DND-41 (cell line): ENCODE measurements around the gene NRCAM.

Source experiments
- ATAC-seq: fragments of 200-7000 bp; cut with Tn5 transposase; 3 replicates; pipeline ENCODE4 v1.9.1; 2021; ENCODE audit warnings: low read depth; ENCODE audit not compliant: insufficient read depth
- DNase-seq: peaks from one replicate; pipeline ENCODE4 v3.0.0-alpha.2; 2020
- H2AFZ ChIP-seq: 2 replicates; pipeline ENCODE4 v1.6.0; 2012; ENCODE audit warnings: low read depth, low read length
- H3K27ac ChIP-seq: 2 replicates; pipeline ENCODE4 v1.5.1; 2012; ENCODE audit warnings: low read length, inconsistent platforms
- H3K27me3 ChIP-seq: fragments of 200-600 bp; sonication (generic); 2 replicates; pipeline ENCODE4 v1.6.0; 2012; ENCODE audit warnings: low read length, mild to moderate bottlenecking, inconsistent platforms; ENCODE audit not compliant: insufficient read depth, poor library complexity
- H3K36me3 ChIP-seq: 2 replicates; pipeline ENCODE4 v1.5.1; 2012; ENCODE audit warnings: low read length, inconsistent platforms; ENCODE audit not compliant: insufficient read depth
- H3K4me1 ChIP-seq: 2 replicates; pipeline ENCODE4 v1.5.1; 2012; ENCODE audit warnings: mild to moderate bottlenecking, low read length; ENCODE audit not compliant: insufficient read depth
- H3K4me2 ChIP-seq: 2 replicates; pipeline ENCODE4 v1.6.0; 2012; ENCODE audit warnings: mild to moderate bottlenecking, moderate library complexity, low read length, inconsistent platforms; ENCODE audit not compliant: insufficient read depth
- H3K4me3 ChIP-seq, 2 experiments: fragments of 200-600 bp in 1 of 2; shearing (Covaris generic) in 1 of 2; 2 replicates each; pipeline ENCODE4 v1.5.1; 2012 to 2016; ENCODE audit warnings: inconsistent platforms in 2 of 2, low read length in 2 of 2, mild to moderate bottlenecking in 2 of 2, low read depth in 1 of 2, moderate library complexity in 1 of 2
- H3K79me2 ChIP-seq: 2 replicates; pipeline ENCODE4 v1.6.0; 2012; ENCODE audit warnings: low read length, inconsistent platforms; ENCODE audit not compliant: insufficient read depth
- H3K9ac ChIP-seq: 2 replicates; pipeline ENCODE4 v1.6.0; 2012; ENCODE audit warnings: low read depth, mild to moderate bottlenecking, inconsistent platforms, low read length, moderate library complexity
- H3K9me3 ChIP-seq: 2 replicates; pipeline ENCODE4 v1.5.1; 2012; ENCODE audit warnings: low read length, moderate library complexity, mild to moderate bottlenecking, inconsistent platforms; ENCODE audit not compliant: insufficient read depth, severe bottlenecking
- H4K20me1 ChIP-seq: 2 replicates; pipeline ENCODE4 v1.6.0; 2012; ENCODE audit warnings: low read length; ENCODE audit not compliant: insufficient read depth
- EZH2 ChIP-seq: IDR thresholded peaks from 3 replicates; pipeline ENCODE4 v1.6.1; 2012; ENCODE audit warnings: borderline replicate concordance, low read depth, mild to moderate bottlenecking, moderate library complexity, low read length, inconsistent platforms; ENCODE audit not compliant: severe bottlenecking
- TF ChIP-seq, protein P1 (sequence below): IDR thresholded peaks from 2 replicates; pipeline ENCODE4 v1.5.1; 2012; ENCODE audit warnings: borderline replicate concordance, low read length, moderate library complexity, mild to moderate bottlenecking; ENCODE audit not compliant: poor library complexity, severe bottlenecking; ENCODE audit errors: extremely low read depth

NRCAM gene

GRCh38 chr7:108308276-108308675, 148.0 kb downstream of the NRCAM start:
- no peak overlapping the region for H3K4me2 ChIP-seq
- H3K27ac ChIP-seq = no peak overlapping the region
- H3K79me2 ChIP-seq = no peaks in the 10 kb centered on the region
- H3K27me3 ChIP-seq = peaks cover 4% of the 10 kb centered on the region
- no peaks in the 10 kb centered on the region for H4K20me1 ChIP-seq
- H3K4me3 ChIP-seq = no peak overlapping the region
- DNase-seq = no peak
- no peak for TF ChIP-seq EZH2
- TF ChIP-seq, protein P1, sequence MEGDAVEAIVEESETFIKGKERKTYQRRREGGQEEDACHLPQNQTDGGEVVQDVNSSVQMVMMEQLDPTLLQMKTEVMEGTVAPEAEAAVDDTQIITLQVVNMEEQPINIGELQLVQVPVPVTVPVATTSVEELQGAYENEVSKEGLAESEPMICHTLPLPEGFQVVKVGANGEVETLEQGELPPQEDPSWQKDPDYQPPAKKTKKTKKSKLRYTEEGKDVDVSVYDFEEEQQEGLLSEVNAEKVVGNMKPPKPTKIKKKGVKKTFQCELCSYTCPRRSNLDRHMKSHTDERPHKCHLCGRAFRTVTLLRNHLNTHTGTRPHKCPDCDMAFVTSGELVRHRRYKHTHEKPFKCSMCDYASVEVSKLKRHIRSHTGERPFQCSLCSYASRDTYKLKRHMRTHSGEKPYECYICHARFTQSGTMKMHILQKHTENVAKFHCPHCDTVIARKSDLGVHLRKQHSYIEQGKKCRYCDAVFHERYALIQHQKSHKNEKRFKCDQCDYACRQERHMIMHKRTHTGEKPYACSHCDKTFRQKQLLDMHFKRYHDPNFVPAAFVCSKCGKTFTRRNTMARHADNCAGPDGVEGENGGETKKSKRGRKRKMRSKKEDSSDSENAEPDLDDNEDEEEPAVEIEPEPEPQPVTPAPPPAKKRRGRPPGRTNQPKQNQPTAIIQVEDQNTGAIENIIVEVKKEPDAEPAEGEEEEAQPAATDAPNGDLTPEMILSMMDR = no peak
- no peaks in the 10 kb centered on the region for H3K4me1 ChIP-seq
- H2AFZ ChIP-seq = no peak overlapping the region
- ATAC-seq = no peak
- no peaks in the 10 kb centered on the region for H3K36me3 ChIP-seq
- H3K9me3 ChIP-seq = no peaks in the 10 kb centered on the region
- no peak overlapping the region for H3K9ac ChIP-seq

- Histone ChIP-seq H3K27me3 (peaks cover 4% of the 10 kb centered on the region), H3K9me3 (no peaks in the 10 kb centered on the region), H3K36me3 (no peaks in the 10 kb centered on the region), H2AFZ (no peak overlapping the region), H3K79me2 (no peaks in the 10 kb centered on the region), H3K9ac (no peak overlapping the region), H3K4me3 (no peak overlapping the region), H3K27ac (no peak overlapping the region), H4K20me1 (no peaks in the 10 kb centered on the region), H3K4me1 (no peaks in the 10 kb centered on the region), H3K4me2 (no peak overlapping the region)
- DNase-seq (no peak), ATAC-seq (no peak)
- TF ChIP-seq, protein P1 = no peak
- TF ChIP-seq EZH2 = no peak
Observed at GRCh38 chr7:108307595-108307994, 148.6 kb downstream of the NRCAM start.

DNA sequence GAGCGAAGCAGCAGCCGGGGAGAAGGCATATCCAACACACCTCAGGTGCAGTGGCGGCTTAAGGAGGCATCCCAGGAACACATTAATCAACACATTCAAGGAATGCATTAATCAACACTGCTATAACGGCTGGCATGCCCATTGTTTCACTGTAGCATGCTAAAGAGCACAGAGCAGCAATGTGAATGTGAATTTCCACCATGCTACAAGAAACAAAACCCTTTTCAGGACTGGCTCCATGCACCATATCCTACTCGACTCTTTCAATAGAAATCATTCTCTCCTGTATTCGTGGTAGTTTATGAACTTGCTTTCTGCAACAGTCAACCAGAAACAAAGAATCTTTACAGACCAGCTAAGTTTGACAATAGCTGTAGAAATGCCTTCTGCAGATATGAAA, 149.0 kb downstream of the NRCAM start:
- H3K9ac ChIP-seq = no peak overlapping the region

More for the DNA sequence above, 149.0 kb downstream of the NRCAM start:
- TF ChIP-seq EZH2 = no peak
- TF ChIP-seq, protein P1 = no peak
- Histone ChIP-seq H2AFZ (no peak overlapping the region), H3K36me3 (no peaks in the 10 kb centered on the region), H3K27ac (no peak overlapping the region), H3K4me2 (no peak overlapping the region), H4K20me1 (no peaks in the 10 kb centered on the region), H3K4me3 (no peak overlapping the region), H3K79me2 (no peaks in the 10 kb centered on the region), H3K9me3 (no peaks in the 10 kb centered on the region), H3K4me1 (no peaks in the 10 kb centered on the region), H3K27me3 (peaks cover 4% of the 10 kb centered on the region)
- ATAC-seq (no peak), DNase-seq (no peak)
